HUDEP-2 (cell line): ENCODE results near the gene ARHGAP18.

ENCODE experiments used
- DNase-seq, 76 experiments: peaks; one replicate each; lab custom pipeline; 2025; ENCODE audit not compliant: unreplicated experiment in 76 of 76; lab: John Stamatoyannopoulos, UW

ARHGAP18 gene

GRCh38 chr6:129694036-129694435 lies 15.9 kb downstream of the ARHGAP18 start:
- DNase-seq: no peak

GRCh38 chr6:129692467-129692866 lies 17.5 kb downstream of the ARHGAP18 start:
- no peak for DNase-seq

- DNase-seq: no peak
Observed at GRCh38 chr6:129691709-129692108, 18.3 kb downstream of the ARHGAP18 start.

GRCh38 chr6:129691043-129691640 lies 18.8 kb downstream of the ARHGAP18 start:
- DNase-seq: no peak

GRCh38 chr6:129686941-129687627 lies 22.9 kb downstream of the ARHGAP18 start:
- no peak for DNase-seq

- DNase-seq: no peak
Observed at GRCh38 chr6:129685662-129686031, 24.3 kb downstream of the ARHGAP18 start.

GRCh38 chr6:129684903-129685661 lies 24.9 kb downstream of the ARHGAP18 start:
- DNase-seq: no peak

- no peak for DNase-seq
Observed at GRCh38 chr6:129684323-129684884, 25.6 kb downstream of the ARHGAP18 start.

- DNase-seq: peak in 73 of 76 experiments; percentile 20 to 91 (median 71)
Observed at GRCh38 chr6:129683601-129684322, 26.2 kb downstream of the ARHGAP18 start.

- no peak for DNase-seq
Observed at GRCh38 chr6:129681913-129682205, 28.1 kb downstream of the ARHGAP18 start.

GRCh38 chr6:129680633-129681032 lies 29.3 kb downstream of the ARHGAP18 start:
- no peak for DNase-seq

GRCh38 chr6:129679758-129680157 lies 30.2 kb downstream of the ARHGAP18 start:
- peak in 2 of 76 experiments; percentile 23 to 24 for DNase-seq

GRCh38 chr6:129679275-129679674 lies 30.7 kb downstream of the ARHGAP18 start:
- no peak for DNase-seq

- no peak for DNase-seq
Observed at GRCh38 chr6:129678463-129678862, 31.5 kb downstream of the ARHGAP18 start.

GRCh38 chr6:129677620-129678325 lies 32.2 kb downstream of the ARHGAP18 start:
- peak in 22 of 76 experiments; percentile 21 to 77 (median 45) for DNase-seq

GRCh38 chr6:129675669-129676472 lies 34.1 kb downstream of the ARHGAP18 start:
- DNase-seq: no peak

GRCh38 chr6:129673748-129674147 lies 36.2 kb downstream of the ARHGAP18 start:
- DNase-seq: no peak

- no peak for DNase-seq
Observed at GRCh38 chr6:129672881-129673631, 36.9 kb downstream of the ARHGAP18 start.

- no peak for DNase-seq
Observed at GRCh38 chr6:129672341-129672682, 37.7 kb downstream of the ARHGAP18 start.
